Suprapubic skin (tissue), 3 donors: ENCODE measurements around the gene FCHO2.

Source experiments
- CTCF ChIP-seq, 2 donors: fragments of 200-600 bp in 1 of 2; fragments of 450-650 bp in 1 of 2; sonication (generic) in 1 of 2; IDR thresholded peaks; one replicate each; pipeline ENCODE4 v1.5.1; 2016 to 2019; ENCODE audit warnings: antibody characterized with exemption in 2 of 2, mild to moderate bottlenecking in 1 of 2, moderate library complexity in 1 of 2
- POLR2AphosphoS5 ChIP-seq, 3 donors: sonication (generic); formaldehyde crosslinking; IDR thresholded peaks; one replicate each; pipeline ENCODE4 v1.6.1; 2017; ENCODE audit warnings: antibody characterized with exemption in 3 of 3

GRCh38 chr5:73022471-73023169 lies 66.8 kb downstream of the FCHO2 start:
- TF ChIP-seq CTCF (IDR thresholded peaks at IDR 0.05) = no peak
- no peak for TF ChIP-seq POLR2AphosphoS5 (IDR thresholded peaks at IDR 0.05)
